ENCODE measurements around the gene ADORA2A. TPM values are rescaled to one million over a fixed set of nuclear protein-coding genes. Genes with fewer than 3 reads are reported as not detected.

ADORA2A gene
- total RNA-seq, 1 donor, result 3.9 TPM

GRCh38 chr22:24459911-24460310, 32.5 kb downstream of the ADORA2A start:
- DNase-seq (ENCODE audit: low read depth), result no peak
- no peak overlapping the region for H3K4me3 ChIP-seq (ENCODE audit: low read depth, low read length)
- no peak for TF ChIP-seq CTCF (IDR thresholded peaks at IDR 0.05; ENCODE audit: insufficient read depth, low read depth, low read length)

GRCh38 chr22:24460418-24461089, 33.2 kb downstream of the ADORA2A start:
- DNase-seq (ENCODE audit: low read depth), result peak; percentile 31
- no peak for TF ChIP-seq CTCF (IDR thresholded peaks at IDR 0.05; ENCODE audit: insufficient read depth, low read depth, low read length)
- H3K4me3 ChIP-seq (ENCODE audit: low read depth, low read length), result no peak overlapping the region

- no peak for TF ChIP-seq CTCF (IDR thresholded peaks at IDR 0.05; ENCODE audit: insufficient read depth, low read depth, low read length)
- H3K4me3 ChIP-seq (ENCODE audit: low read depth, low read length), result no peak overlapping the region
- no peak for DNase-seq (ENCODE audit: low read depth)
Observed at GRCh38 chr22:24463071-24463760, 35.8 kb downstream of the ADORA2A start.

GRCh38 chr22:24465566-24465965, 38.2 kb downstream of the ADORA2A start:
- H3K4me3 ChIP-seq (ENCODE audit: low read depth, low read length), result no peak overlapping the region
- peak; percentile 86 for DNase-seq (ENCODE audit: low read depth)
- TF ChIP-seq CTCF (IDR thresholded peaks at IDR 0.05; ENCODE audit: insufficient read depth, low read depth, low read length), result no peak

DNA sequence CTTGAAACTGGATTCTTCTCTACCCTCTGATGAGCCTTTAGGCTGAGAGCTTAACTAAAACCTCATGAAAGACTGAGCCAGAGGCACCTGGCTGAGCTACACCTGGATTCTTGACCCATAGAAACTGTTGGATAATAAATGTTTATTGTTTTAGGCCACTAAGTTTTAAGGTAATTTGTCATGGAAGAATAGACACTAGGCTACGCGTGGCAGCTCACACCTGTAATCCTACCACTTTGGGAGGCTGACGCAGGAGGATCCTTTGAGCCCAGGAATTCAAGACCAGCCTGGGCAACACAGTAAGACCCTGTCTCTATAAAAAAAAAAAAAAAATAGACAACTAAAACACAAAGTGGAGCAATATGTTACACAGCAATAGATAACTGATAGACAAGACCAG, 38.6 kb downstream of the ADORA2A start:
- H3K4me3 ChIP-seq (ENCODE audit: low read depth, low read length), result no peak overlapping the region
- TF ChIP-seq CTCF (IDR thresholded peaks at IDR 0.05; ENCODE audit: insufficient read depth, low read depth, low read length), result no peak
- DNase-seq (ENCODE audit: low read depth), result no peak

GRCh38 chr22:24466716-24467328, 39.4 kb downstream of the ADORA2A start:
- no peak for TF ChIP-seq CTCF (IDR thresholded peaks at IDR 0.05; ENCODE audit: insufficient read depth, low read depth, low read length)
- peak; percentile 55 for DNase-seq (ENCODE audit: low read depth)
- H3K4me3 ChIP-seq (ENCODE audit: low read depth, low read length), result no peak overlapping the region

Measured in fibroblast of villous mesenchyme (primary cell).